HCT116 (cell line): ENCODE data around the gene ANKRD29.

Experiments
- POLR2A ChIP-seq: IDR thresholded peaks from 2 replicates; pipeline ENCODE4 v1.7.0; 2011; ENCODE audit warnings: borderline replicate concordance; ENCODE audit not compliant: insufficient read depth, insufficient read length; ENCODE audit errors: extremely low read depth
- POLR2AphosphoS5 ChIP-seq: IDR thresholded peaks from 2 replicates; pipeline ENCODE4 v1.6.1; 2011; ENCODE audit warnings: mild to moderate bottlenecking, low read depth, low read length, moderate library complexity
- TF ChIP-seq, protein P1 (sequence below), 3 experiments: fragments of 200-600 bp in 1 of 3; sonication (generic) in 1 of 3; IDR thresholded peaks in 2 of 3; conservative IDR thresholded peaks in 1 of 3; 2 replicates each; pipeline ENCODE4 v1.5.1; 2012 to 2017; ENCODE audit warnings: low read depth in 2 of 3, low read length in 2 of 3, antibody characterized with exemption in 1 of 3, borderline replicate concordance in 1 of 3, control low read depth in 1 of 3, mild to moderate bottlenecking in 1 of 3, mixed read lengths in 1 of 3, mixed run types in 1 of 3, moderate library complexity in 1 of 3; ENCODE audit not compliant: insufficient read depth in 1 of 3
- TF ChIP-seq, protein P2 (sequence below): IDR thresholded peaks from 2 replicates; pipeline ENCODE4 v1.6.1; 2012

DNA sequence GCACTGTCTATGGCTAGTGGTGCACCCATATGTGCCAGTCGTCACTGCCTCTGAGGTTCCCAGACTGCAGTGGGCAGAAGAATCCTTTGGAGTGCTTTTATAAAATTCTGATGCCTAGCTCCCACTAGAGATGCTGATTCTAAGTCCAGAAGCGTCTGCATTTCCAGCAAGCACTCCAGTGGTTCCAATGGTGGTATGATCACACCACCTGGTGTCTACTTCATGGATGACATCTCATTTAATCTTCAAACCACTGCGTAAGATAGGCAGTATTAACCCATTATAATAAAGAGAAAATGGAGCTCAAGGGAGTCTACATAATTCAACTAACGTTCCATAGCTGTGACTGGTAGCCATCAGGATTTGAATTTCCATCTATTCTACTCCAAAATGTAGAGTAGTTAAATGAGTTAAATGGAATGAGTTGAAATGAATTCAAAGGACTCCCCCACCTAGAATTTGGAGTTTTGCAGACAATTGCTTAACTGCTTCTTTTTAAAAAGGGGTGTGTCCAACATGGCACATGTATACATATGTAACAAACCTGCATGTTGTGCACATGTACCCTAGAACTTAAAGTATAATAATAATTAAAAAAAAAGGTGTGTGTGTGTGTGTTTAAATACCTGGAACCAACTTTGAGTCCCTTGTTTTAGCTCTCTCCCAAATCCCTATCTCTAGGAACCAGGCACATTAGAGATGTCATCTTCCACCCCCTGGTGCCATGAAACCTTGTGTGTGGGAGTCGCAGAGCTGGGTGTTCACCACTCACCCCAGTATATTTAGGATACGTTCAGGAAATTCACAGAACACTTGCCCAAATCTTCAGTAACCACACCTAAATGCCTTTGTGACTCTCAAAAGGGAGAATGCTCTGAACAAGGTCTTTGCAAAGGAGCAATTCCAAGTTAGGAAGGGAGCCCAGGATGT lies 40.6 kb upstream of the ANKRD29 start:
- TF ChIP-seq, protein P1, sequence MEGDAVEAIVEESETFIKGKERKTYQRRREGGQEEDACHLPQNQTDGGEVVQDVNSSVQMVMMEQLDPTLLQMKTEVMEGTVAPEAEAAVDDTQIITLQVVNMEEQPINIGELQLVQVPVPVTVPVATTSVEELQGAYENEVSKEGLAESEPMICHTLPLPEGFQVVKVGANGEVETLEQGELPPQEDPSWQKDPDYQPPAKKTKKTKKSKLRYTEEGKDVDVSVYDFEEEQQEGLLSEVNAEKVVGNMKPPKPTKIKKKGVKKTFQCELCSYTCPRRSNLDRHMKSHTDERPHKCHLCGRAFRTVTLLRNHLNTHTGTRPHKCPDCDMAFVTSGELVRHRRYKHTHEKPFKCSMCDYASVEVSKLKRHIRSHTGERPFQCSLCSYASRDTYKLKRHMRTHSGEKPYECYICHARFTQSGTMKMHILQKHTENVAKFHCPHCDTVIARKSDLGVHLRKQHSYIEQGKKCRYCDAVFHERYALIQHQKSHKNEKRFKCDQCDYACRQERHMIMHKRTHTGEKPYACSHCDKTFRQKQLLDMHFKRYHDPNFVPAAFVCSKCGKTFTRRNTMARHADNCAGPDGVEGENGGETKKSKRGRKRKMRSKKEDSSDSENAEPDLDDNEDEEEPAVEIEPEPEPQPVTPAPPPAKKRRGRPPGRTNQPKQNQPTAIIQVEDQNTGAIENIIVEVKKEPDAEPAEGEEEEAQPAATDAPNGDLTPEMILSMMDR (IDR thresholded peaks at IDR 0.05 in 2 of 3, conservative IDR thresholded peaks at IDR 0.05 in 1 of 3; ENCODE audit: borderline replicate concordance in 1 of 3, insufficient read depth in 1 of 3, low read depth in 2 of 3, low read length in 2 of 3): peak; percentile 53 to 94 (median 75)
- no peak for TF ChIP-seq POLR2AphosphoS5
- TF ChIP-seq POLR2A: no peak
- TF ChIP-seq, protein P2, sequence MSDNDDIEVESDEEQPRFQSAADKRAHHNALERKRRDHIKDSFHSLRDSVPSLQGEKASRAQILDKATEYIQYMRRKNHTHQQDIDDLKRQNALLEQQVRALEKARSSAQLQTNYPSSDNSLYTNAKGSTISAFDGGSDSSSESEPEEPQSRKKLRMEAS: no peak
